ENCODE data around the gene PAX7. TPM values are rescaled to one million over a fixed set of nuclear protein-coding genes. Genes with fewer than 3 reads are reported as not detected.

Gene PAX7
- total RNA-seq, 1 experiment from 2014 or later, result 2.3 TPM

GRCh38 chr1:18618546-18619466 lies 11.8 kb upstream of the PAX7 start:
- peak; percentile 65 for DNase-seq (ENCODE audit: low spot score)

DNA sequence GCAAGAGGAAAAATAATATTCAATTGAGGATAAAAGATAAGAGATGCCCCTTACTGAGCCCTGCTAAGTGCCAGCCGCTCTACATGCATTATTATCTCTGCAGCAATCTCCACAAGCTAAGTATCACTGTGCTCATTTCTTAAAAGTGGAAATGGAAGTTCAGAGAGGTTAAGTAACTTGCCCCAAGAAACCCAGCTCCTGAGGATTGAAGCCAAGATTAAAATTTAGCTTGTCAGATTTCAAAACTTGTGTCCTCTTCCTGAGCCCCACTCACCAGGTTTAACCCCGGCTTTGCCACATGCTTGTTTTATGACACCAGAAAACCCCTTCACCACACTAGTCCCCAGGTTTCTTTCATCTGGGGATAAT lies 11.2 kb upstream of the PAX7 start:
- no peak for DNase-seq (ENCODE audit: low spot score)

DNA sequence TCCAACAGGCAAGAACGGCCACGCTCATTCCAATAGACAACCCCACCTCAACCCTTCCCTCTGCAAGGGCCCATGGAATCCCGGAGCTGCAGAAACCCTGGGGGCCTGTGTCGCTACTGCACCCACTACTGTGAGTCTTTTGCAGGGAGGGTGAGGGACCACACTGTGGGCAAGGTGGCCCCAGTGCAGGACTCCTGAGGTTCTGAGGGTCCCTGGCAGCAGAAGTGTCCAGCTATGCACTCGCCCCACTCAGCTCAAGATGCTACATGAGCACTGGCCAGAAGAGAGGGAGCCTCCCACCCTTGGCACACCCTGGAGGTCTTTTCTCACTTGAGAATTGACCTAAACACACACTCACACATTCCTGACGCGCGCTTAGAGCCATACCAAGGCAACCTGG lies 2.1 kb upstream of the PAX7 start:
- DNase-seq (ENCODE audit: low spot score), result no peak

DNA sequence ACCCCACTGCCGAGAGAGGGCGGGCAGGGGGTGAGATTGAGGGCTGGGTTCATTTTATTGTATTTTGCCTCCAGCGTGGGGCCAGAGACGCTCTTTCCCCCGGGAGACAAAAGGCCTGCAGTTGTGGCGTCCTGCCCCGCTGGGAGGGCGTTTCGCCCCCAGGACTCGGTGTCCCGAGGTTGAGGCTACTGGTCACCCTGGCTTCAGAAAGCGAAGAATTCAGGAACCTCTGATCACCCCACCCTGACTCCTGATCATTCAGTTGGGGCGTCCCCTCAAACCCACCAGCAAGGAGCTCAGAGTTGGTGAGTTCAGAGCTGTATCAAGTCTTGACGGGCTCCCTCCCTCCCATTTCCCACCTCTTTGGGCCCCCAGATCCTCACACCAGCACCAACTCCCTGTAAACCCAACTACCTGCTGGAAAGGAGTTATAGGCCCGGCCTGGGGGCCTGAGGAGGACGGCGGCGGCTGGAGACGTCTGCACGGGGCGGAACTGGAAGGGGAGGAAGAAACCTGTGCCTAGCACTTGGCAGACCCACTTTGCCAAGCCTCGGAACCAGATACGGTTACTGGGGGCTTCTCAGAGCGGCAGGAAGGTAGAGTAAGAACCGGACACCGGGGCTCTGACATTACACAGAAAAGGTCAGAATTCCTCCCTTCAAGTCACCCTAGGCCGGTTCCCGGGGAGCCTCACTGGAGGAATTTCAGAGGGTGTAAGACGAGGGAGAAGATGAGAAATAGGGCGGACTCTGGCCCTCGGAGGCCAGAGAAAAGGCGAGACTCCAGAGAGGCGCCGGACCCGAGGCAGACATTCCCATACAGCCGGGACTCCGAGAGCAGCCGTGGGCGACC lies 761 bp upstream of the PAX7 start:
- no peak for DNase-seq (ENCODE audit: low spot score)

DNA sequence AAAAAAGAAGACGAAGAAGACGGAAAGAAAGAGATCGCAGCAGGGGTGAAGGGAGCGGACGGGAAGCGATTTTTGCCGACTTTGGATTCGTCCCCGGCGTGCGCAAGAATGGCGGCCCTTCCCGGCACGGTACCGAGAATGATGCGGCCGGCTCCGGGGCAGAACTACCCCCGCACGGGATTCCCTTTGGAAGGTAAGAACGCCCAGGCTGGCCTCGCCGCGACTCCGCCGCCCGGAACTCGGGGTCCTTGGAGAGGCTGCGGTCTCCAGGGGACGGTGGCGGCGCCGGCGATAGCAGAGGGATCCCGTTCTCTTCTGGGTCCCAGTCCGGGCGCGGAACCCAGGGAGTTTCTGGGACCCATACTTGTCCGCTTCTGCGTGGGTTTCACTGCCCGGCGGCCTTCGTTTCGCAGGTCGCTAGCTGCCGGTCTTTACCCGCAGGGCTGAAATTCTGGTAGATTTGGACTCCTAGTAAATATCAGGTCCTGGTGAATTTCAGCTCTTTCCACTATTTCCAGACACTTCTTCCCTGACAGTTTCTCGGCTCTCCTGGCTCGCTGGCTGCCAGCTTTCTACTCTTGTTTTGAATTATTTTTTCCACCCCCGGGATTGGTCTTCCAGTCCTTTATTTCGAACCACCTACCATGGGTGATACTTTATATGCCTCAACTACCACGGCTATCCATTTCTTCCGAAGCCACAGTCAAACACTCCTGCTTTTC lies 1.0 kb downstream of the PAX7 start:
- no peak for DNase-seq (ENCODE audit: low spot score)

- no peak for DNase-seq (ENCODE audit: low spot score)
These were observed 1.6 kb downstream of the PAX7 start for GRCh38 chr1:18632218-18632588.

- no peak for DNase-seq (ENCODE audit: low spot score)
These were observed 2.3 kb downstream of the PAX7 start for GRCh38 chr1:18632783-18633421.

DNA sequence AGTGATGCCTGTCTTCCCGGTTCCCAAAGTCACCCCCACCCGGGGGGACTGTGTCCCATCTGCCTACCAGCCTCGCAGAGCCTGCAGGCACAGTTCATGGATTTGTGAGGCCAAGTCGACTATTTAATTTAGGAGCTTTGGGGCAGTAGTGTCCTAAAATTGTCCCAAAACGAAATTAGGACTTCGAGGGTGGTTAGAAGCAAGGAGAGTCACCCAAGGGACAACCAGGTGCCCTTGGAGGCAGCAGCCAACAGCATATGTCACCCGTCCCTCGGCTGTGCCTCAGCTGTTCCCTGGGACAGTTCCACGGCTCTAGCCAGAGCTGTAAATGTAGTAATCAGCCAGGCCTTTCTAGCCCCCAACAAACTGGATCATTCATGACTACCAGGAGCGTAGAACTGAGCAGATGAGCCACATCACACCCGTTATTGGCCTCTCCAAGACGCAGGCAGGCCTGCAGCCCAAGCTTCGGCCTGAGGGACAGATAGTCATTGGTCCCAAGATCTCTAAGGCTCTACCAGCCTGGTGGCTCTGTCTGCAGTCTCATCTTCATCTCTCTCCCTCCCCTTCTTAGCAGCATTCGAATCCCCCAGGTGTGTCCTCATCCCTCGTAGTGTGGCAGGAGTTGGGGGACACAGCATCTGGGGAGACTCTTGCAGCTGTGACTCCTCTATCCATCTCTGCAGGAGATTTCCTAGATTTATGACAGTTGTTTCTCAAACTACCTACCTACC lies 2.9 kb downstream of the PAX7 start:
- no peak for DNase-seq (ENCODE audit: low spot score)

DNA sequence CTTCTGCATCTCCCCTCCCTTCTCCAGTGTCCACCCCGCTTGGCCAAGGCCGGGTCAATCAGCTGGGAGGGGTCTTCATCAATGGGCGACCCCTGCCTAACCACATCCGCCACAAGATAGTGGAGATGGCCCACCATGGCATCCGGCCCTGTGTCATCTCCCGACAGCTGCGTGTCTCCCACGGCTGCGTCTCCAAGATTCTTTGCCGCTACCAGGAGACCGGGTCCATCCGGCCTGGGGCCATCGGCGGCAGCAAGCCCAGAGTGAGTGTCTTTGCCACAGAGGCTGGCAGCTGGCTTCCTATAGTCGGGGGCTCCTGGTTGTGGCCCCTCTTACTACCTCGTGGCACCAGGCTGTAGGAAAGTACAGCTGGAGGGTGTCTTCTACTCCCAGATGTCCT lies 3.6 kb downstream of the PAX7 start:
- DNase-seq (ENCODE audit: low spot score), result no peak

- no peak for DNase-seq (ENCODE audit: low spot score)
These were observed 4.5 kb downstream of the PAX7 start for GRCh38 chr1:18635070-18635577.

- no peak for DNase-seq (ENCODE audit: low spot score)
These were observed 5.4 kb downstream of the PAX7 start for GRCh38 chr1:18635891-18636595.

DNA sequence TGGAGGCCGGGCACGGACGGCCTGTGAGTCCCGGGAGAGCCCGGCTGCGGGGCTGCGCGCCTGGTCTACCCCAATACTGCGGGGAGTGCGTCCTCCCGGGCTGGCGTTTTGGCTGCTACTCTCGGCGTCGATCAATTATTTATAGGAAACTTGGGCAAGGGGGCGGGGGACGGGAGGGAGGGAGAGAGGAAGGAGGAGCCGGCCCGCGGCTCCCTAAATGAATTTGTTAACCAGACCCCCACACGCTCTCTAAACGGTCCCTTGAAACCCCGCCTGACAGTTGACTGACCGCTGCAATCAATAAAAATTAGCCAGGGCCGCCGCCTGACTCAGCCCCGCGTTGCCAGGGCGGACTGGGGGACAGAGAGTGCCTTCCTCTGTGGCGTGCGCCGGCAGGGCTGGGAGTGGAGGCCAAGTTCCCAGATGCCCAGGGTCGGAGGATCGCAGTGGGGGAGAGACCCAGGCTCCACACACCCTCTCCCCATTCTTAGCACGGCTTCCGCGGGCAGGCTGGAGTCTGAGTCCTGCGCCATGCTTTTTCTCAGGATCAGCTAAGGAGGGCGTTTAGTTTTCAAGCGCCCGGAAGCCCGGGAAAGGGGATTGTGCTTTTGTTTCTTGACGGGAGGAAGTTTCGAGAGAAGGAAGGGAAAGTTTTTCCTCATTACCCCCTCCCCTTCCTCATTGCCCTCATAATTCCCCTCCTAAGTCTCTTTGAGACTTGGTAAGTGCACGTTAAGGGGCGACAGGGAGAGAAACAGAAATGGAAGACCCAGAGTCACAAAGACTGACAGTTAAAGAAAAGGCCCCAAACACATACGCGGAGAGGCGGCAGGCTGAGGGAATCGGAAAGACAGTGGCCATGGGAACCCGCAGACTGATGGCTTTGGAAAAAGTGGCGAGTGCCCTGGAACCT lies 6.2 kb downstream of the PAX7 start:
- DNase-seq (ENCODE audit: low spot score), result no peak

DNA sequence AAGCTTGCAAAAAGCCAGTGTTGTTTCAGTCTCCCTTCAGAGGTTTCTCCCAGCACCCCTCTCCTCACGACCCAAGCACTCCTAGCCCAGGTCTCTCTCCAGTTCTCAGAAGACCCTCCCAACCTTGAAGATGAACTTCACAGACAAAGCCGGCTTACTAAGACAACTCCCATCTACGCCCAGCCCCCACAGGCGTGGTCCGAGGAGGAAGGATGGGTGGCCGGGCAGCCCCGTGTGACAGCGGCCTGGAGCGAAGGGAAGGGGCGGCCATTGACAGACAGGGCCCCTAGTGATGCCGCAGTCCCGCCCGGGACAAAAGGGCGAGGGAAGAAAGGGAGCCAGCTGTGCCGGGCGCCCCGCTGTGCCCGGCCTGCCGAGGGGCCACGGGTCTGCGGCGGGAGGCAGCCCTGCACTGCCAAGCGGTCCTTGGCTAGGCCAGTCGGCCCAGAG lies 6.9 kb downstream of the PAX7 start:
- DNase-seq (ENCODE audit: low spot score), result no peak

DNA sequence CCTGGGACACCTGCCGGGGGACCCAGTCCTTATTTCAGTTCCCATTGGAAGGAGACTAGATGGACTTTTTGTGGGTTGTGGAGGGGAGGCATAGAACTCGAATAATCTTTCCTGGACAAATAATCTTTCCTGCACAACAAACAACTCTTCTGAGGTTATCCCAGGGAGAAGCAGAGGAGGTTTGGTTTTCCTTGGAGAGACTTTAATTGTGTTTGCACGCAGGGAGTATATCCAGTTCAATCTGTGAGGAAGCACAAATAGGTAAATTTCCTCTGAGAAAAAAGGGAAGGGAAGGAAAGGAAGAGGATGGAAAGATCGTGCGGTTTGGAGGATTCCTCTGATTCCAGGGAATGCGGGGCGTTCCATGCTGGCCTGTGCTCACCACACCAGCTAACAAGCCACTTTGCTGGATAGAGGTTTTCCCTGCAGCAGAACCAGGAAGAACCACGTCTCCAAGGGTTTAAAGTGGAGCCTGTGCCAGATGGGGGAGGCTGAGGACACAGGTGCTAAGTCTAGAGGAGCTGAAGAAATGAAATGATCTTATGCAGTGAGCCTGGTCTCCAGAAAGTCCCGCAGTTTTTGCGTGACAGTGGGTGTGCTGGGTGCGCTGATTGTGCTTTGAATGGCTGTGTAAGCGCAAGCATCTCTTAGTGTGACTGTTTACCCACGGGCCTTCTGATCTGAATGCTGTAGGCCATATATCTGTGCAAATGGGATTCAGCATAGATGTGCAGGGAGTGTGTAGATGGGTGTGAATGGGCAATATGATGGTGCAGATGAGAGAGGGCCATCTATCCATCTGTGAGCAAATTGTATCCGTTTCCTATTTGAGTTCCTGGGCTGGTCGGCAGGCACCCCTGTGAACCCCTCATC lies 7.6 kb downstream of the PAX7 start:
- no peak for DNase-seq (ENCODE audit: low spot score)

DNA sequence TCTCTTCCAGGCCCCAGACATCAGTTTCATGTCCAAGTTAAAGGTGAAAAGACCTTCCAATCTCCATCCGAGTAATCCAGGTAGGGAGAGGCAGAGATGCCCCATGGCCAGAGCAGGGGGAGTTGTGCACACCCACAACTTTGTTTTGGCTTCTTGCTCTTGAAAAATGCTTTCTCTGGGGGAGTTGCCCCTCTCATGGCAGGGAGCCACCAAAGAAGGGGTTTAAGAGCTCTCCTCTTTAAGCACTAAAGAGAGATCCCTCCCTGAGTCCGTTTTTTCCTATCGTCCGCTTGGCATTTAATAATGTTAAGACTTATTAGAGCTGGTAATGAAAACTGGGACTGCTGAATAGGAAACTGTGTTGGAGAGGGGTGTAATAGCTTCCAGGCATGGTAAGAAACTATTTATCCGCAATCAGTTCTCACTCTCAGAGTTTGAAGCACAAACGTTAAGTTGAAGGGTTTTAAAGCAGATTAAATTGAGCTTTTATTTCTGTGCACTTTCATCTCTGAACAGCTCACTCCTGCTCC lies 8.3 kb downstream of the PAX7 start:
- DNase-seq (ENCODE audit: low spot score), result no peak

DNA sequence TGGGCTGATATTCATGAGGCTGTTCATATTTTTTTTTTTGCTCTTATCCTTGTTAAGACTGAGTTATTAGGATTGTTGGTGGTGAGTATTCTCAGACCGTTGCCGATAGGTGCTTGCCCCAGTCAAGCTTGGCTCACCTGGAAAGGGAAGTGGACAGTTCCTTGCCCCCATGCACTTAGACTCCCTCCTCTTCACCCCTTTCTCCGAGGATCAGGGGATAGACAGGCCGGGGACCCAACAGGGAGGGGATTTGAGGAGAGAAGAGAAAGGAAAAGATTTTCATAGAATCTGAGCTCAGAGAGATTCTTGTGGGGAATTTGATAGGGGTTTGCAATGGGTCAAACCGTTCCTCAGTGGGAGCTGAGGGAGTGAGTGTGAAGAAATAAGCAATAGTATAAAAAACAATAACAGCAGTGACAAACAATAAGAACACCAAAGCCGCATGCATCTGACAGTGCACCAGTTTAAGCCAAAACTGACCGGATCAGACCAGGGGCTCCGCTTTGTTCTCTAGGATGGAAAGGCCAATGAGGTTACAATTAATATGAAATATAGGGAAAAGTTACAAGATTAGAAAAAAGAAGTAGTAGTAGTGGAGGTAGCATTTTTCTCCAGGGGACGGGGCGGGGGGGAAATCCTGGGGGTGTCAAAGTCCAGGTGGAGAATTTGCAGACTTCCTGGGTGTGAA lies 8.9 kb downstream of the PAX7 start:
- no peak for DNase-seq (ENCODE audit: low spot score)

Data from H4 (cell line).